ENCODE data around the gene ABCD3. TPM values are rescaled to one million over a fixed set of nuclear protein-coding genes. Genes with fewer than 3 reads are reported as not detected.

Gene ABCD3
- polyA plus RNA-seq, 1 donor from 2014 or later, result 46.4 TPM

DNA sequence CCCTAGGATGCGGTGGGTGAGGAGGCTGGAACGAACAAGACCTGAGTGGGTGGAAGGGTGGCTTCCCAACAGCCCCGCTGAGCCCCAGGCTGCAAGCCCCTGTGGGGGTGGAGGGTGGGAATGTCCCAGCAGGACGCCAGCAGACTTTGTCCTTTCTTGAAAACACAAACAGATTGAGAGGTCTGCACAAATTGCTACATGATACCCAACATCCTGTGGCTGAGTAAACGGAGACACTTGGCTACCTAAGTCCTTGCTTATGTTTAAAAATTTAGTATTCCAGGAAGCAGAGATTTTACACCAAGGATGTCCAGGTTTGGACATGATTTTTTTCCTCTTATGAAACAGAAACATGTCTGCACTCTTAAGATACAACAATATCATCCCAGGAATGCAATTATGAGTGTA lies 135.1 kb downstream of the ABCD3 start:
- H3K36me3 ChIP-seq (ENCODE audit: insufficient read depth, low read length), result no peaks in the 10 kb centered on the region
- no peak overlapping the region for H2AFZ ChIP-seq (ENCODE audit: low read depth, low read length)
- H3K9ac ChIP-seq (ENCODE audit: low read length), result no peak overlapping the region
- no peak overlapping the region for H3K27ac ChIP-seq (ENCODE audit: low read length)
- H3K9me3 ChIP-seq (ENCODE audit: low read length), result no peaks in the 10 kb centered on the region
- no peak overlapping the region for H3K4me2 ChIP-seq (ENCODE audit: low read length)
- H3K79me2 ChIP-seq (replicated peaks; ENCODE audit: insufficient read depth, low read length), result no peaks in the 10 kb centered on the region
- H3K9me2 ChIP-seq (ENCODE audit: insufficient read depth, low read length), result no peaks in the 10 kb centered on the region
- H3K27me3 ChIP-seq (ENCODE audit: insufficient read depth, low read depth, low read length), result no peaks in the 10 kb centered on the region
- no peak overlapping the region for H3K4me3 ChIP-seq (ENCODE audit: low read length)
- H3F3A ChIP-seq (ENCODE audit: insufficient read depth, low read length, poor library complexity, severe bottlenecking), result no peaks in the 10 kb centered on the region
- TF ChIP-seq TAF1 (IDR thresholded peaks at IDR 0.05; ENCODE audit: low read depth) (no peak), SMC3 (conservative IDR thresholded peaks at IDR 0.05; ENCODE audit: poor library complexity) (no peak), REST (IDR thresholded peaks at IDR 0.05; ENCODE audit: borderline replicate concordance) (no peak), RAD21 (conservative IDR thresholded peaks at IDR 0.05) (no peak), EP300 (conservative IDR thresholded peaks at IDR 0.05; ENCODE audit: poor library complexity, severe bottlenecking) (no peak)
- H4K20me1 ChIP-seq (ENCODE audit: insufficient read depth), result no peaks in the 10 kb centered on the region

DNA sequence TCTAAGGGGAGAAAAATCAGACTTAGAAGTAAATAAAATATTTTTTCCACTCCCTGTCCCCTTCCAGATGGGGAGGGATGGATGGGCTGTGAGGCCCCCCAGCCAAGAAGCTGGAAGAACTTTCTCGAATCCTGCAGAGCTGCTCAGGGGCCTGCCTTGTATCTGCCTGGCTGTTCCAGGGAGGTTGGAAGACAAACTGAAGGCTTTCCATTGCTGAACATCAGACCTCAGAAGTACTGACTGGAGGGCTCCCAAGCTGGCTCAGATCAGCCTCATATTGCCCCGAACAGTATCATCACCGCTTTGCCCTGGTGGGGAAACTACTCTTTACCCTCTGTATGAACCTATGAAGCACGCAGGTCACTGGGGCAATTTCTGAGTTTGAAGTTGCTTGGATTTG lies 135.7 kb downstream of the ABCD3 start:
- Histone ChIP-seq H3K4me2 (ENCODE audit: low read length) (no peak overlapping the region), H3K9me3 (ENCODE audit: low read length) (no peaks in the 10 kb centered on the region), H3K9me2 (ENCODE audit: insufficient read depth, low read length) (no peaks in the 10 kb centered on the region), H3K27me3 (ENCODE audit: insufficient read depth, low read depth, low read length) (no peaks in the 10 kb centered on the region), H3F3A (ENCODE audit: insufficient read depth, low read length, poor library complexity, severe bottlenecking) (no peaks in the 10 kb centered on the region), H4K20me1 (ENCODE audit: insufficient read depth) (no peaks in the 10 kb centered on the region), H3K4me3 (ENCODE audit: low read length) (no peak overlapping the region), H2AFZ (ENCODE audit: low read depth, low read length) (no peak overlapping the region), H3K36me3 (ENCODE audit: insufficient read depth, low read length) (no peaks in the 10 kb centered on the region), H3K9ac (ENCODE audit: low read length) (no peak overlapping the region), H3K79me2 (replicated peaks; ENCODE audit: insufficient read depth, low read length) (no peaks in the 10 kb centered on the region), H3K27ac (ENCODE audit: low read length) (no peak overlapping the region)
- TF ChIP-seq EP300 (conservative IDR thresholded peaks at IDR 0.05; ENCODE audit: poor library complexity, severe bottlenecking) (no peak), TAF1 (IDR thresholded peaks at IDR 0.05; ENCODE audit: low read depth) (no peak), EZH2 (IDR thresholded peaks at IDR 0.05; ENCODE audit: borderline replicate concordance, insufficient read depth, low read length, poor library complexity, severe bottlenecking) (no peak), REST (IDR thresholded peaks at IDR 0.05; ENCODE audit: borderline replicate concordance) (no peak), MXI1 (conservative IDR thresholded peaks at IDR 0.05; ENCODE audit: poor library complexity, severe bottlenecking) (no peak), POLR2AphosphoS5 (IDR thresholded peaks at IDR 0.05) (no peak), RAD21 (conservative IDR thresholded peaks at IDR 0.05) (no peak), SMC3 (conservative IDR thresholded peaks at IDR 0.05; ENCODE audit: poor library complexity) (no peak)
- TF ChIP-seq, protein P1, sequence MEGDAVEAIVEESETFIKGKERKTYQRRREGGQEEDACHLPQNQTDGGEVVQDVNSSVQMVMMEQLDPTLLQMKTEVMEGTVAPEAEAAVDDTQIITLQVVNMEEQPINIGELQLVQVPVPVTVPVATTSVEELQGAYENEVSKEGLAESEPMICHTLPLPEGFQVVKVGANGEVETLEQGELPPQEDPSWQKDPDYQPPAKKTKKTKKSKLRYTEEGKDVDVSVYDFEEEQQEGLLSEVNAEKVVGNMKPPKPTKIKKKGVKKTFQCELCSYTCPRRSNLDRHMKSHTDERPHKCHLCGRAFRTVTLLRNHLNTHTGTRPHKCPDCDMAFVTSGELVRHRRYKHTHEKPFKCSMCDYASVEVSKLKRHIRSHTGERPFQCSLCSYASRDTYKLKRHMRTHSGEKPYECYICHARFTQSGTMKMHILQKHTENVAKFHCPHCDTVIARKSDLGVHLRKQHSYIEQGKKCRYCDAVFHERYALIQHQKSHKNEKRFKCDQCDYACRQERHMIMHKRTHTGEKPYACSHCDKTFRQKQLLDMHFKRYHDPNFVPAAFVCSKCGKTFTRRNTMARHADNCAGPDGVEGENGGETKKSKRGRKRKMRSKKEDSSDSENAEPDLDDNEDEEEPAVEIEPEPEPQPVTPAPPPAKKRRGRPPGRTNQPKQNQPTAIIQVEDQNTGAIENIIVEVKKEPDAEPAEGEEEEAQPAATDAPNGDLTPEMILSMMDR (IDR thresholded peaks at IDR 0.05; ENCODE audit: poor library complexity, severe bottlenecking), result no peak
